PFSK-1 (cell line): Measurements from ENCODE around the gene CRY2.

Experiments used
- POLR2AphosphoS5 ChIP-seq: IDR thresholded peaks from 2 replicates; pipeline ENCODE4 v1.6.1; 2012; ENCODE audit warnings: low read depth, mild to moderate bottlenecking, control low read depth, low read length, moderate library complexity
- REST ChIP-seq, 2 experiments: IDR thresholded peaks; 2 replicates each; pipeline versions ENCODE4 v1.6.1 to v1.8.0; 2011 to 2012; ENCODE audit warnings: low read depth in 2 of 2, low read length in 2 of 2, control low read depth in 1 of 2, inconsistent platforms in 1 of 2, mild to moderate bottlenecking in 1 of 2, moderate library complexity in 1 of 2; ENCODE audit not compliant: insufficient read depth in 1 of 2

DNA sequence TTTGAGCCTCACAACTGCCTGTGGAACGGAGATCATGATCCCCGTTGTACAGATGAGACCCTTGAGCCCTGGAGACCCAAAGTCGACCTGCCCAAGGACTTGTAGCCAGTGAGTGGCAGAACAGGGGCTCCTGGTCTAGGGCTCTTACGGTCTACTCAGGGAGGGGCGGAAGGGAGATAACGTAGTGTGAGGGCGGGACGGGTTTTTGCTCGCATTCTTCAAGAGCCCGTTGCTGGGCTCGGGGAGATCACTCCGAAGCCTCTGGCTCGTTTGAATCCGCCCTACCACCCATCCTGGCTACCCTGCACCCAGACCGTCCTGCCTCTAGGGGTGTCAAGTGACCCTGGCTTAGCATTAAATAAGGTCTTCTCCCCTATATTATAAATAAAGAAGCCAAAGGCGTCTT, 639 bp downstream of the CRY2 start:
- no peak for TF ChIP-seq POLR2AphosphoS5
- no peak for TF ChIP-seq REST (IDR thresholded peaks at IDR 0.05; ENCODE audit: insufficient read depth in 1 of 2, low read depth in 2 of 2, low read length in 2 of 2)
